GM12892 (cell line): ENCODE measurements around the gene HYCC1.

ENCODE experiments used
- POLR2A ChIP-seq: IDR thresholded peaks from 2 replicates; pipeline ENCODE4 v1.6.1; 2011; ENCODE audit warnings: low read depth, low read length, control low read depth
- POLR2AphosphoS5 ChIP-seq: IDR thresholded peaks from 2 replicates; pipeline ENCODE4 v1.6.1; 2011; ENCODE audit warnings: low read depth, low read length, control low read depth

DNA sequence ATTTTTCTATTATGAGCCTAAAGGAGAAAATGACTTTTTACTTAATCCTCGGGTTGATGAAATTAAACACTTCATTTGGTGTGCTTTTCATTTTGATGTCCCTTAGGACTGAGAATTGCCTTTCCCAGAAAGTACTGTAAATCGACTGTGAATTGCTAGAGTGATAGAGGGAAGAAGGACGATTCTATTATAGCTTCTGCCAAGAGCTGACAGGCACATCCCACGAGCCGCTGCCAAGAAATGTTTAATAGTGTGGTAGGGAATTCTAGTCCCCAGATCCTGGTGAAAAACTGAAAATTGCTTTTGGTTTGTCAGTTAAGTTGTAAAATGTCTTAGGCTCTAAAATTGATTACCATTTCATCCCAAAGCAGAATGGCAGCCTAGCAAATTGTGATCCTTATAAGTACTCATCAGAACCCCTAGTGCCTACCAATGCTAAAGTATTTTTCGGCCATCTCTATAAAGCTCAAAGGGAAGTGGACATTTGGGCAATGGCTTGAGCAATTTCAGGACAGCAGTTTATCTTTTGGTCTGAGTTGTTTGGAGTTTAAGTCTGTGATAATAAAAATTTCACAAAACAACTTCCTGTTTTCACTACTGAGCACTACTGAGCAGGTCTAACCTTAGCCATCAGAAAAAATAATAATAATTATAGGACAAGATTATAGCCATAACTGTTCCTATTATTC is 44.6 kb upstream of the HYCC1 start:
- no peak for TF ChIP-seq POLR2A
- TF ChIP-seq POLR2AphosphoS5 = no peak
